HEK293 (cell line): ENCODE measurements around the gene SCAND1.
A peak's percentile ranks its signal among the peaks of the same experiment; 100 is the strongest.

ENCODE experiments used
- GFI1B ChIP-seq: fragments of 450-650 bp; formaldehyde crosslinking; IDR thresholded peaks from 2 replicates; pipeline ENCODE4 v1.5.1; 2016; ENCODE audit warnings: missing biosample characterization, missing genetic modification characterization
- GLIS1 ChIP-seq: fragments of 450-650 bp; formaldehyde crosslinking; IDR thresholded peaks from 2 replicates; pipeline ENCODE4 v1.5.1; 2016; ENCODE audit warnings: missing biosample characterization, missing genetic modification characterization
- KLF7 ChIP-seq: fragments of 450-650 bp; formaldehyde crosslinking; IDR thresholded peaks from 2 replicates; pipeline ENCODE4 v1.5.1; 2016; ENCODE audit warnings: missing biosample characterization, missing genetic modification characterization, borderline replicate concordance
- MYNN ChIP-seq: fragments of 450-650 bp; formaldehyde crosslinking; IDR thresholded peaks from 2 replicates; pipeline ENCODE4 v1.5.1; 2016; ENCODE audit warnings: missing biosample characterization, missing genetic modification characterization, borderline replicate concordance
- PBX3 ChIP-seq: sonication (generic); formaldehyde crosslinking; IDR thresholded peaks from 2 replicates; pipeline ENCODE4 v1.8.1; 2022; ENCODE audit warnings: mild to moderate bottlenecking, moderate library complexity, missing genetic modification reagents
- PRDM10 ChIP-seq: fragments of 450-650 bp; formaldehyde crosslinking; IDR thresholded peaks from 2 replicates; pipeline ENCODE4 v1.5.1; 2016; ENCODE audit warnings: missing biosample characterization, missing genetic modification characterization
- YY1 ChIP-seq: fragments of 450-650 bp; formaldehyde crosslinking; IDR thresholded peaks from 2 replicates; pipeline ENCODE4 v1.5.1; 2018; ENCODE audit warnings: missing biosample characterization, missing genetic modification characterization
- ZBTB10 ChIP-seq: fragments of 450-650 bp; formaldehyde crosslinking; IDR thresholded peaks from 2 replicates; pipeline ENCODE4 v1.5.1; 2016; ENCODE audit warnings: missing biosample characterization, missing genetic modification characterization
- ZBTB21 ChIP-seq: fragments of 450-650 bp; formaldehyde crosslinking; IDR thresholded peaks from 2 replicates; pipeline ENCODE4 v1.5.1; 2017; ENCODE audit warnings: missing biosample characterization, missing genetic modification characterization
- ZEB2 ChIP-seq: fragments of 450-650 bp; formaldehyde crosslinking; IDR thresholded peaks from 2 replicates; pipeline ENCODE4 v1.5.1; 2016; ENCODE audit warnings: missing biosample characterization, missing genetic modification characterization
- ZFP41 ChIP-seq: fragments of 450-650 bp; formaldehyde crosslinking; IDR thresholded peaks from 2 replicates; pipeline ENCODE4 v1.5.1; 2016; ENCODE audit warnings: missing biosample characterization, missing genetic modification characterization, borderline replicate concordance
- ZNF10 ChIP-seq: fragments of 450-650 bp; formaldehyde crosslinking; IDR thresholded peaks from 2 replicates; pipeline ENCODE4 v1.5.1; 2017; ENCODE audit warnings: missing biosample characterization, missing genetic modification characterization
- ZNF121 ChIP-seq: fragments of 450-650 bp; formaldehyde crosslinking; IDR thresholded peaks from 2 replicates; pipeline ENCODE4 v1.5.1; 2016; ENCODE audit warnings: missing biosample characterization, missing genetic modification characterization
- ZNF157 ChIP-seq: fragments of 450-650 bp; formaldehyde crosslinking; IDR thresholded peaks from 2 replicates; pipeline ENCODE4 v1.5.1; 2016; ENCODE audit warnings: missing biosample characterization, missing genetic modification characterization
- ZNF266 ChIP-seq: fragments of 450-650 bp; formaldehyde crosslinking; IDR thresholded peaks from 2 replicates; pipeline ENCODE4 v1.5.1; 2016; ENCODE audit warnings: missing biosample characterization, missing genetic modification characterization, low read depth
- ZNF280C ChIP-seq: fragments of 450-650 bp; formaldehyde crosslinking; IDR thresholded peaks from 2 replicates; pipeline ENCODE4 v1.5.1; 2016; ENCODE audit warnings: missing biosample characterization, missing genetic modification characterization
- ZNF324 ChIP-seq: fragments of 450-650 bp; formaldehyde crosslinking; IDR thresholded peaks from 2 replicates; pipeline ENCODE4 v1.5.1; 2016; ENCODE audit warnings: missing biosample characterization, missing genetic modification characterization
- ZNF544 ChIP-seq: fragments of 450-650 bp; formaldehyde crosslinking; IDR thresholded peaks from 2 replicates; pipeline ENCODE4 v1.5.0; 2017; ENCODE audit warnings: missing biosample characterization, missing genetic modification characterization
- ZNF548 ChIP-seq: fragments of 450-650 bp; formaldehyde crosslinking; IDR thresholded peaks from 2 replicates; pipeline ENCODE4 v1.5.1; 2016; ENCODE audit warnings: missing biosample characterization, missing genetic modification characterization
- ZNF560 ChIP-seq: fragments of 450-650 bp; formaldehyde crosslinking; IDR thresholded peaks from 2 replicates; pipeline ENCODE4 v1.5.1; 2017; ENCODE audit warnings: missing biosample characterization, missing genetic modification characterization, borderline replicate concordance
- ZNF621 ChIP-seq: fragments of 450-650 bp; formaldehyde crosslinking; IDR thresholded peaks from 2 replicates; pipeline ENCODE4 v1.5.1; 2017; ENCODE audit warnings: missing biosample characterization, missing genetic modification characterization
- ZNF626 ChIP-seq: fragments of 450-650 bp; sonication (Bioruptor Pico); formaldehyde crosslinking; IDR thresholded peaks from 2 replicates; pipeline ENCODE4 v1.5.1; 2018; ENCODE audit warnings: missing biosample characterization, missing genetic modification characterization, inconsistent platforms
- ZNF785 ChIP-seq: fragments of 450-650 bp; formaldehyde crosslinking; IDR thresholded peaks from 2 replicates; pipeline ENCODE4 v1.5.1; 2016; ENCODE audit warnings: missing biosample characterization, missing genetic modification characterization
- ZNF792 ChIP-seq: fragments of 450-650 bp; formaldehyde crosslinking; IDR thresholded peaks from 2 replicates; pipeline ENCODE4 v1.5.1; 2016; ENCODE audit warnings: missing biosample characterization, missing genetic modification characterization
- ZNF843 ChIP-seq: fragments of 450-650 bp; formaldehyde crosslinking; IDR thresholded peaks from 2 replicates; pipeline ENCODE4 v1.5.1; 2016; ENCODE audit warnings: missing biosample characterization, missing genetic modification characterization
- TF ChIP-seq, protein P1 (sequence below): fragments of 450-650 bp; formaldehyde crosslinking; IDR thresholded peaks from 2 replicates; pipeline ENCODE4 v1.5.1; 2016; ENCODE audit warnings: missing biosample characterization, missing genetic modification characterization

SCAND1 gene

DNA sequence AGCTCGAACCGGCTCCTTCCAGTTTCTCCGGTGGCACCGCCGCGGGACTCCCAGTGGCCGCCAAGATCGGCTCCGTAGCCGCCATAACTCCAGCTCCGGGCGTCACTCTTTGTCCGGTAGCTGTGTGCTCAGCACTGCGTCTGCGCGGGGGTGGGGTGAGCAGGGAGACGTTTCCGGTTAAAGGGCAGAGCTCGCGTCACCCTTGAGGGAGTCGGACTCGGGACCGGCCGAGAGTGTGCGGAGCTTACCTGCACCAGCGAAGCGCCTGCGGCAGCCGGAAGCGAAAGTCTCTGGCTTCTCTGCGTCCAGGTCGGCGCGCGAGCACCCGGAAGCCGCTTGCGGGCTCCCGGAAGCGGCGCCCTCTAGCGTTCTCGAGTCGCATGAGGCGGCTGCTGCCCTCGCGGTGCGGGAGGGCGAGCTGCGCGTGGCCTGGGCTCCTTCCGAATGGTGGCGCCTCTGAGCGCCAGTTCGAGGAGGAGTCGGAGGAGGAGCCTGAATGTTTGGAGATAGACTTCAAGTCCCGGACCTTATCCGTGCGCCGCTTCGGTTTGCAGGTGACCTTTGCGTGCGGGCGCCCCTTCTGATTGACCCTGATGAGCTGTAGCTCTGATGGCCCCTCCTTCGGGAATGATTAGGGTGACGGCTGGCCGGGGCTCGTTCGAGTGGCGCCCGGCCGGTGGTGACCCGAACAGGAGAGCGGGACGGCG, at the start of gene SCAND1 (continued):
- peak; percentile 26; the same call in 1 of the 2 replicates for TF ChIP-seq PBX3 (CRISPR knock-in tag)
- no peak for TF ChIP-seq ZNF548 (tag by site-specific recombination)
- no peak for TF ChIP-seq ZNF10 (tag by site-specific recombination)
- no peak for TF ChIP-seq ZNF785 (tag by site-specific recombination)
- no peak for TF ChIP-seq ZBTB10
- no peak for TF ChIP-seq ZNF621
- TF ChIP-seq PRDM10 (tag by site-specific recombination): peak; percentile 72
- no peak for TF ChIP-seq ZNF560 (tag by site-specific recombination)
- TF ChIP-seq ZNF626 (tag by site-specific recombination): no peak
- TF ChIP-seq ZNF544 (tag by site-specific recombination): no peak
- no peak for TF ChIP-seq ZNF266 (tag by site-specific recombination)
- no peak for TF ChIP-seq ZFP41 (tag by site-specific recombination)
- TF ChIP-seq GFI1B: no peak
- peak; percentile 78 for TF ChIP-seq YY1 (tag by site-specific recombination)
- TF ChIP-seq ZNF324 (tag by site-specific recombination): peak; percentile 87; the same call in 1 of the 2 replicates
- peak; percentile 63; the same call in 1 of the 2 replicates for TF ChIP-seq ZBTB21 (tag by site-specific recombination)
- TF ChIP-seq, protein P1, sequence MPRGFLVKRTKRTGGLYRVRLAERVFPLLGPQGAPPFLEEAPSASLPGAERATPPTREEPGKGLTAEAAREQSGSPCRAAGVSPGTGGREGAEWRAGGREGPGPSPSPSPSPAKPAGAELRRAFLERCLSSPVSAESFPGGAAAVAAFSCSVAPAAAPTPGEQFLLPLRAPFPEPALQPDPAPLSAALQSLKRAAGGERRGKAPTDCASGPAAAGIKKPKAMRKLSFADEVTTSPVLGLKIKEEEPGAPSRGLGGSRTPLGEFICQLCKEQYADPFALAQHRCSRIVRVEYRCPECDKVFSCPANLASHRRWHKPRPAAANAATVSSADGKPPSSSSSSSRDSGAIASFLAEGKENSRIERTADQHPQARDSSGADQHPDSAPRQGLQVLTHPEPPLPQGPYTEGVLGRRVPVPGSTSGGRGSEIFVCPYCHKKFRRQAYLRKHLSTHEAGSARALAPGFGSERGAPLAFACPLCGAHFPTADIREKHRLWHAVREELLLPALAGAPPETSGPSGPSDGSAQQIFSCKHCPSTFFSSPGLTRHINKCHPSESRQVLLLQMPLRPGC: no peak; the same call in 1 of the 2 replicates
- TF ChIP-seq ZNF280C (tag by site-specific recombination): no peak
- TF ChIP-seq ZNF843 (tag by site-specific recombination): no peak
- no peak for TF ChIP-seq ZNF121 (tag by site-specific recombination)
- peak; percentile 90 for TF ChIP-seq GLIS1
- no peak for TF ChIP-seq ZNF792 (tag by site-specific recombination)
- no peak for TF ChIP-seq ZNF157 (tag by site-specific recombination)
- TF ChIP-seq ZEB2 (tag by site-specific recombination): peak; percentile 99
- TF ChIP-seq MYNN: no peak
- no peak; the same call in 1 of the 2 replicates for TF ChIP-seq KLF7 (tag by site-specific recombination)
- TF ChIP-seq, all 188 proteins: peak for 68
